Tibial artery (tissue), 4 donors: Measurements from ENCODE around the gene CDK5.

Source experiments
- DNase-seq, 2 donors: peaks; one replicate each; pipeline ENCODE4 v3.0.0-alpha.2; 2019
- H3K27ac ChIP-seq, 2 donors: fragments of 200-600 bp; sonication (generic) in 1 of 2; 1 replicate in 1 of 2; 2 replicates in 1 of 2; pipeline ENCODE4 v1.5.1; 2018 to 2019; ENCODE audit warnings: mild to moderate bottlenecking in 1 of 2
- H3K27me3 ChIP-seq, 2 donors: fragments of 200-600 bp; sonication (generic) in 1 of 2; one replicate each; pipeline versions ENCODE4 v1.5.1 to v1.6.0; 2016 to 2019
- H3K36me3 ChIP-seq, 3 donors: fragments of 200-600 bp; sonication (generic) in 2 of 3; one replicate each; pipeline ENCODE4 v1.5.1; 2016 to 2019; ENCODE audit warnings: mild to moderate bottlenecking in 2 of 3
- H3K4me1 ChIP-seq, 4 donors: fragments of 200-600 bp; sonication (generic) in 2 of 4; 1 replicate in 3 of 4; 2 replicates in 1 of 4; pipeline ENCODE4 v1.5.1; 2016 to 2019
- H3K4me3 ChIP-seq, 2 donors: fragments of 200-600 bp; sonication (generic) in 1 of 2; 1 replicate in 1 of 2; 2 replicates in 1 of 2; pipeline ENCODE4 v1.5.1; 2018 to 2019; ENCODE audit warnings: mild to moderate bottlenecking in 2 of 2
- H3K9me3 ChIP-seq, 3 donors: fragments of 200-600 bp; sonication (generic) in 1 of 3; one replicate each; pipeline ENCODE4 v1.5.1; 2016 to 2019
- intact Hi-C: fragments of 100-400 bp; cut with DNase I; formaldehyde crosslinking; loops from one replicate; pipeline ENCODE4 v1.15.0; 2023; ENCODE audit warnings: low total_unique reads
- TF ChIP-seq, protein P1 (sequence below), 2 experiments: fragments of 200-600 bp in 1 of 2; fragments of 450-650 bp in 1 of 2; IDR thresholded peaks; one replicate each; pipeline ENCODE4 v1.5.1; 2017 to 2019; ENCODE audit warnings: antibody characterized with exemption in 2 of 2, mild to moderate bottlenecking in 1 of 2, moderate library complexity in 1 of 2

CDK5 gene

DNA sequence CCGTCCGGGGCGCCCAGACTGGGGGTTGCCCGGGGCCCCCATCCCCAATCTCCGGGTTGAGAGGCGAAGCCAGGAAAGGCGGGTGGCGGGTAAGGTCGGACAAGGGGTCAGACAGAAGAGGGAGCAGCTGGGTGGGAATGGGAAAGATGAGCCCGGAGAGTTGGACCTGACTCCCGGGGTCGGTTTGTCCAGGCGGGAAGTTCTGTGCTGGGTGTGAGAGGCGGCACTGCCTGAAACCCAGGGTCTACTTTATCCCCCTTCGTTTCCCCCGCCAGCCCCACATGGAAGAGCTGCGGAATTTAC lies 2.4 kb upstream of the CDK5 start:
- H3K4me1 ChIP-seq = peaks cover 0 to 61% (median 52%) of the 10 kb centered on the region in 4 donors
- no peaks in the 10 kb centered on the region for H3K9me3 ChIP-seq
- peaks cover 9 to 13% (median 10%) of the 10 kb centered on the region in 3 donors for H3K36me3 ChIP-seq
- DNase-seq = no peak
- TF ChIP-seq, protein P1, sequence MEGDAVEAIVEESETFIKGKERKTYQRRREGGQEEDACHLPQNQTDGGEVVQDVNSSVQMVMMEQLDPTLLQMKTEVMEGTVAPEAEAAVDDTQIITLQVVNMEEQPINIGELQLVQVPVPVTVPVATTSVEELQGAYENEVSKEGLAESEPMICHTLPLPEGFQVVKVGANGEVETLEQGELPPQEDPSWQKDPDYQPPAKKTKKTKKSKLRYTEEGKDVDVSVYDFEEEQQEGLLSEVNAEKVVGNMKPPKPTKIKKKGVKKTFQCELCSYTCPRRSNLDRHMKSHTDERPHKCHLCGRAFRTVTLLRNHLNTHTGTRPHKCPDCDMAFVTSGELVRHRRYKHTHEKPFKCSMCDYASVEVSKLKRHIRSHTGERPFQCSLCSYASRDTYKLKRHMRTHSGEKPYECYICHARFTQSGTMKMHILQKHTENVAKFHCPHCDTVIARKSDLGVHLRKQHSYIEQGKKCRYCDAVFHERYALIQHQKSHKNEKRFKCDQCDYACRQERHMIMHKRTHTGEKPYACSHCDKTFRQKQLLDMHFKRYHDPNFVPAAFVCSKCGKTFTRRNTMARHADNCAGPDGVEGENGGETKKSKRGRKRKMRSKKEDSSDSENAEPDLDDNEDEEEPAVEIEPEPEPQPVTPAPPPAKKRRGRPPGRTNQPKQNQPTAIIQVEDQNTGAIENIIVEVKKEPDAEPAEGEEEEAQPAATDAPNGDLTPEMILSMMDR (IDR thresholded peaks at IDR 0.05) = peak in 1 of 2 experiments; percentile 3
- no peaks in the 10 kb centered on the region for H3K27me3 ChIP-seq
- peak overlapping the region; percentile 65 to 81 for H3K4me3 ChIP-seq
- intact Hi-C loops = no loop called here
- peak overlapping the region; percentile 91 to 98 for H3K27ac ChIP-seq

DNA sequence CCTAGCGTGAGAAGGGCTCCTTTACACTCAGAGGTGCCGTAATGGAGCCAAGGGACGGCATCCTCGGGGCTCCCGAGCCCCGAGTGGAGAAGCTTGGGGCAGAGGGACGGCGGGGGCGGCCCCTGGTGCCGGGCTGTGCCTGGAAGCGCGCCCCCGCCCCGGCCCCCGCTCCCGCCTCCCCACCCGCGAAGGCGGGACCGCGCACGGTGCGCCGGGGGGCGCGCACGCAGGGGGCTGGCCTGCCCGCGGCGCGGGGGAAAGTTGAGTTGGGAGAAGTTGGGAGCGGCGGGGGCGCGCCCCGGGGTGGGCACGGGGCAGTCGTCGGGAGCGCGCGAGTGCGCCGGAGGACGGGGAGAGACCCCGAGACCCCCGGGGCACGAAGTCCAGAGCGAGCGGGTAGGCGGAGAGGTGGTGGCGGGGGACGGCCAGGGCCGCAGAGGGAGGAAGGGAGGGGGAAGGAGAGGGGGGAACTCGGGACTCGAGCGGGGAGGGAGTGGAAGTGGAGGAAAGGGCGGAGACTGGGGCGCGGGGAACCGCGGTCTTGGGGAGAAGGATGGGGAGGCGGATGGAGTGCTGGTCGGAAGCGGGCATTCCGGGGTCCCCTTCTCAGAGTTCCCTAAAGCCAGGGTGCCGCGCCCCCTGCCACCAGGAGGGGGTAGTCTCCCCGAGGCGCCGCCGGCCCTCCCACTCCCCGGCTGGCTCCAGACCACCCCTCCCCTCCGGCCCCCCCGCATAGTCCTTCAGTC lies 1.8 kb upstream of the CDK5 start, which contains the start of gene SLC4A2:
TSS of gene SLC4A2 (plus strand) at position 223 of the 746 bp plus-strand sequence. CDS start 2,399 bp downstream, outside the sequence.
- TF ChIP-seq, protein P1 (IDR thresholded peaks at IDR 0.05) = peak; percentile 42 to 45
- intact Hi-C loops = loop anchor here (2.0 kb wide), 2 partner anchors 27 to 31 kb away; partner anchors contain the start of genes ABCB8 and AGAP3
- peak within 1 kb of the TSS; percentile 91 to 98 for H3K27ac ChIP-seq
- H3K36me3 ChIP-seq = peaks cover 4 to 8% (median 4%) of the 10 kb centered on the region in 3 donors
- H3K4me1 ChIP-seq = peaks cover 0 to 61% (median 52%) of the 10 kb centered on the region in 4 donors
- H3K4me3 ChIP-seq = peak within 1 kb of the TSS; percentile 65 to 81
- DNase-seq = peak; percentile 77 to 92
- H3K9me3 ChIP-seq = no peaks in the 10 kb centered on the region
- no peaks in the 10 kb centered on the region for H3K27me3 ChIP-seq

DNA sequence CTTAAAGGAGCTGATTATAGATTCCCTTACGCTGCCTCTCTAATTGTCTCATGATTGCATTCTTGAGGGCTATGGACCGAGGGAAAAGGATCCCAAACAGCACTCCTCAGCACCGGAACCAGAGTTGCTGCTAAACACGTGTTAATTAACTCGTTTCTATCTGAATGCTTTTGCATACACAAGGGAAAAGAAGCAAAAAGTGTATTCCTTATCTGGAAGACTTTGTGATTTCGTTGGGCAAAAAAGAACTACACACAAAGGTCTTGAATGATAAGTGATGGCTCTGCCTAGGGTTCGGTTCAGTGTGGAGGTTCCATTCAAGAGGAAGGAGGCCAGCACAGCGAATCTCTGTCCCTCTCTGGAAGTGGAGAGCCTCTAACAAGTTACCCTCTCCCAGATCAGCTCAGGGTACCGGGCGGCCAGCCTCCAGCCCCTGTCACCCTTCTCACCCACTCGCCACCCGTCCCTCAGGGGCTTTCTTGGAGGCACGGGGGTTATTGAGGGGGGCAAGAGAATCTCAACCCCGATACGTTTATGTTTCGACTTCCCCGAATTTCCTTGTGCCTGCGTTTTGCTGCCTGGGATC lies 1.2 kb upstream of the CDK5 start:
- Histone ChIP-seq H3K9me3 (no peaks in the 10 kb centered on the region), H3K27ac (peak overlapping the region; percentile 91 to 98), H3K4me1 (peaks cover 0 to 61% (median 52%) of the 10 kb centered on the region in 4 donors), H3K4me3 (peak overlapping the region; percentile 65 to 81), H3K36me3 (peaks cover 0 to 5% (median 0%) of the 10 kb centered on the region in 3 donors), H3K27me3 (no peaks in the 10 kb centered on the region)
- intact Hi-C loops = loop anchor here (2.0 kb wide), 2 partner anchors 28 to 30 kb away; partner anchors contain the start of genes ABCB8 and AGAP3
- peak in 1 of 2 donors; percentile 74 for DNase-seq
- TF ChIP-seq, protein P1 (IDR thresholded peaks at IDR 0.05) = no peak

DNA sequence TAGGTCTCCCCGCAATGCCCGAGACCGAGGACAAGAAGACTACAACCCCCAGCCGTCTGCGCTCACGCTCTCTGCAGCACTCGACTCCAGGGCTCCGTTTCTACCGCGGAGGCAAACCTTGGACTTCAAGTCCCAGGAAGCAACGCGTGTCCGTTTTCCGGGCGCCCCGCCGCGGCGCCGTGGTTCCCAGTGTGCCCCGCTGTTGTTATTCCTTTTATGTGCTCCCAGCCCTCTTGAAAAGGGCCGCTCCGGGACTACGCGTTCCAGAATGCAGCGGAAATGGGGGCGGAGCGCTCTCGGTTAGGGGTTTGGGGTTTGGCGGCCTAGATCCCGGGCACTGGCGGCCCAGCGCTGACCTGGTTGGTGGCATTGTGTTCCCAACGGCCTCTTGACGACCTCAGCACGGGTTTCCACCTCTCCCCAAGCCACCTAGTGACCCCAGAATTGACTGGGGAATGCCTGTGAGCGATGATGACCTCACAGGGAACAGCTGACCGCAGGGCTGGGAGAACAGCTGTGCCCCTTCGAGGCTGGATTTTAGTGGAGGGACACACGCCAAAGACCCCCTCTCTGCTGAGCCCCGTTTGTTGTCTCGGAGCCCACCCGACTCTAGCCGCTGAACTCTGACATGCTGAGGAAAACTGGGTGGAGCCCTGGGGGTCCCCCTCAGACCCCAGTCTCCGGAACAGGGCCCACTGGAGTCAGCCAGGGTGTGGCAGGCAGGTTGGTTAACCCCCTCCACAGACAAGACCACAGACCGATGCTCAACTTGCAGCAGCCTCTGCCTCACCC lies 488 bp upstream of the CDK5 start:
- Histone ChIP-seq H3K4me3 (peak overlapping the region; percentile 65 to 81), H3K9me3 (no peaks in the 10 kb centered on the region), H3K4me1 (peaks cover 0 to 54% (median 48%) of the 10 kb centered on the region in 4 donors), H3K36me3 (peaks cover 0 to 10% (median 0%) of the 10 kb centered on the region in 3 donors), H3K27me3 (no peaks in the 10 kb centered on the region), H3K27ac (peak overlapping the region; percentile 91 to 98)
- DNase-seq = peak; percentile 99 to 100
- intact Hi-C loops = loop anchor here (2.0 kb wide), 2 partner anchors 29 kb away; partner anchors contain the start of genes ABCB8 and AGAP3
- TF ChIP-seq, protein P1 (IDR thresholded peaks at IDR 0.05) = no peak
